WTC11 (cell line): Measurements from ENCODE around the gene ZFP92.

Experiments used
- ARID4B ChIP-seq: sonication (generic); formaldehyde crosslinking; IDR thresholded peaks from 2 replicates; pipeline ENCODE4 v1.8.0; 2023; ENCODE audit warnings: missing genetic modification reagents, mild to moderate bottlenecking, borderline replicate concordance
- CTCF ChIP-seq: fragments of 200-600 bp; IDR thresholded peaks from 2 replicates; pipeline ENCODE4 v1.8.0; 2022; ENCODE audit warnings: antibody characterized with exemption
- E2F5 ChIP-seq: sonication (generic); formaldehyde crosslinking; IDR thresholded peaks from 2 replicates; pipeline ENCODE4 v1.8.1; 2022; ENCODE audit warnings: mild to moderate bottlenecking, moderate library complexity, missing genetic modification reagents
- FOXP1 ChIP-seq: sonication (generic); formaldehyde crosslinking; IDR thresholded peaks from 2 replicates; pipeline ENCODE4 v1.8.0; 2022; ENCODE audit warnings: missing genetic modification reagents, mild to moderate bottlenecking, moderate library complexity, borderline replicate concordance
- SP1 ChIP-seq: sonication (generic); formaldehyde crosslinking; conservative IDR thresholded peaks from 2 replicates; pipeline ENCODE4 v1.8.1; 2022; ENCODE audit warnings: missing genetic modification reagents
- ZNF317 ChIP-seq: sonication (generic); formaldehyde crosslinking; IDR thresholded peaks from 2 replicates; pipeline ENCODE4 v1.8.1; 2023; ENCODE audit warnings: low read depth, mild to moderate bottlenecking, moderate library complexity, missing genetic modification reagents, borderline replicate concordance
- TF ChIP-seq, protein P1 (sequence below): sonication (generic); formaldehyde crosslinking; IDR thresholded peaks from 2 replicates; pipeline ENCODE4 v1.8.1; 2023; ENCODE audit warnings: mild to moderate bottlenecking, missing genetic modification reagents
- TF ChIP-seq, protein P2 (sequence below): sonication (generic); formaldehyde crosslinking; IDR thresholded peaks from 2 replicates; pipeline ENCODE4 v1.8.1; 2023; ENCODE audit warnings: mild to moderate bottlenecking, moderate library complexity, missing genetic modification reagents
- TF ChIP-seq, protein P3 (sequence below): sonication (generic); formaldehyde crosslinking; conservative IDR thresholded peaks from 2 replicates; pipeline ENCODE4 v1.8.1; 2022; ENCODE audit warnings: mild to moderate bottlenecking, missing genetic modification reagents
- TF ChIP-seq, protein P4 (sequence below): sonication (generic); formaldehyde crosslinking; IDR thresholded peaks from 2 replicates; pipeline ENCODE4 v1.8.1; 2023; ENCODE audit warnings: mild to moderate bottlenecking, missing genetic modification reagents, moderate library complexity
- TF ChIP-seq, protein P5 (sequence below): sonication (generic); formaldehyde crosslinking; IDR thresholded peaks from 2 replicates; pipeline ENCODE4 v1.8.1; 2022; ENCODE audit warnings: mild to moderate bottlenecking, missing genetic modification reagents, moderate library complexity, borderline replicate concordance

DNA sequence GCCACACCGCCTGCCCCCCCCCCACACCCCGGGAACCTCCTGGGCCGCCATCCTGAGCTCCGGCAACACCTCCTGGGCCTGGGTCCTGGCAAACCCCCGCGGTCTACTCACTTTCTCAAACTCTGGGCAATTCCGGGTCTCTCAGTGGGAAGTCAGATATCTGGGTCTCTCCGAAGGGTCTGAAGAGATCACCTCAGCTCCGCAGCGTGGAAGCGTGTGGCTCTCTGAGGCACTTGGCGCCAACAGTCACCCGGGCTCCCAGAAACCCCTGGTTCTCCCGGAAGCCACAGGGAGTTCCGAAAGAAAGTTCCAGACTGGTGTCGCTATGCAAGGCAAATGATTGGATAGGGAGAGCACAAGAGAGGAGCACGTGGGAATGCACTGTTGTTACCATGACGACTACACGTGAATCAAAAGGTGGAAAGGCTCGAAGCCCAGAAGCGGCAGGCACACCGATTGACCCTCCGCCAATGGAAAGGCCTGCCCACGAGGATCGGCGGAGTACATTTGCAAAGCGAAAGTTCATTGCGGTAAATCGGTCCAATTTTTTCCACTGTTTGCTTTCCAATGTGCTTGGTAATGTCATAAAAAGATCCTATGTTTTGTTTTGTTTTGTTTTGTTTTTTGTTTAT lies 10.0 kb upstream of the ZFP92 start, which contains the start of gene PNMA6E:
- TF ChIP-seq, protein P1, sequence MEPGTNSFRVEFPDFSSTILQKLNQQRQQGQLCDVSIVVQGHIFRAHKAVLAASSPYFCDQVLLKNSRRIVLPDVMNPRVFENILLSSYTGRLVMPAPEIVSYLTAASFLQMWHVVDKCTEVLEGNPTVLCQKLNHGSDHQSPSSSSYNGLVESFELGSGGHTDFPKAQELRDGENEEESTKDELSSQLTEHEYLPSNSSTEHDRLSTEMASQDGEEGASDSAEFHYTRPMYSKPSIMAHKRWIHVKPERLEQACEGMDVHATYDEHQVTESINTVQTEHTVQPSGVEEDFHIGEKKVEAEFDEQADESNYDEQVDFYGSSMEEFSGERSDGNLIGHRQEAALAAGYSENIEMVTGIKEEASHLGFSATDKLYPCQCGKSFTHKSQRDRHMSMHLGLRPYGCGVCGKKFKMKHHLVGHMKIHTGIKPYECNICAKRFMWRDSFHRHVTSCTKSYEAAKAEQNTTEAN: no peak
- TF ChIP-seq ARID4B (CRISPR knock-in tag): no peak
- TF ChIP-seq CTCF: no peak
- no peak for TF ChIP-seq ZNF317
- TF ChIP-seq, protein P2, sequence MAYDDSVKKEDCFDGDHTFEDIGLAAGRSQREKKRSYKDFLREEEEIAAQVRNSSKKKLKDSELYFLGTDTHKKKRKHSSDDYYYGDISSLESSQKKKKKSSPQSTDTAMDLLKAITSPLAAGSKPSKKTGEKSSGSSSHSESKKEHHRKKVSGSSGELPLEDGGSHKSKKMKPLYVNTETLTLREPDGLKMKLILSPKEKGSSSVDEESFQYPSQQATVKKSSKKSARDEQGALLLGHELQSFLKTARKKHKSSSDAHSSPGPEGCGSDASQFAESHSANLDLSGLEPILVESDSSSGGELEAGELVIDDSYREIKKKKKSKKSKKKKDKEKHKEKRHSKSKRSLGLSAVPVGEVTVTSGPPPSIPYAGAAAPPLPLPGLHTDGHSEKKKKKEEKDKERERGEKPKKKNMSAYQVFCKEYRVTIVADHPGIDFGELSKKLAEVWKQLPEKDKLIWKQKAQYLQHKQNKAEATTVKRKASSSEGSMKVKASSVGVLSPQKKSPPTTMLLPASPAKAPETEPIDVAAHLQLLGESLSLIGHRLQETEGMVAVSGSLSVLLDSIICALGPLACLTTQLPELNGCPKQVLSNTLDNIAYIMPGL (CRISPR knock-in tag): no peak
- TF ChIP-seq E2F5 (CRISPR knock-in tag): no peak
- TF ChIP-seq, protein P3, sequence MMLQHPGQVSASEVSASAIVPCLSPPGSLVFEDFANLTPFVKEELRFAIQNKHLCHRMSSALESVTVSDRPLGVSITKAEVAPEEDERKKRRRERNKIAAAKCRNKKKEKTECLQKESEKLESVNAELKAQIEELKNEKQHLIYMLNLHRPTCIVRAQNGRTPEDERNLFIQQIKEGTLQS (CRISPR knock-in tag): no peak
- TF ChIP-seq SP1 (CRISPR knock-in tag): no peak
- TF ChIP-seq, protein P4, sequence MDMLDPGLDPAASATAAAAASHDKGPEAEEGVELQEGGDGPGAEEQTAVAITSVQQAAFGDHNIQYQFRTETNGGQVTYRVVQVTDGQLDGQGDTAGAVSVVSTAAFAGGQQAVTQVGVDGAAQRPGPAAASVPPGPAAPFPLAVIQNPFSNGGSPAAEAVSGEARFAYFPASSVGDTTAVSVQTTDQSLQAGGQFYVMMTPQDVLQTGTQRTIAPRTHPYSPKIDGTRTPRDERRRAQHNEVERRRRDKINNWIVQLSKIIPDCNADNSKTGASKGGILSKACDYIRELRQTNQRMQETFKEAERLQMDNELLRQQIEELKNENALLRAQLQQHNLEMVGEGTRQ: no peak
- TF ChIP-seq, protein P5, sequence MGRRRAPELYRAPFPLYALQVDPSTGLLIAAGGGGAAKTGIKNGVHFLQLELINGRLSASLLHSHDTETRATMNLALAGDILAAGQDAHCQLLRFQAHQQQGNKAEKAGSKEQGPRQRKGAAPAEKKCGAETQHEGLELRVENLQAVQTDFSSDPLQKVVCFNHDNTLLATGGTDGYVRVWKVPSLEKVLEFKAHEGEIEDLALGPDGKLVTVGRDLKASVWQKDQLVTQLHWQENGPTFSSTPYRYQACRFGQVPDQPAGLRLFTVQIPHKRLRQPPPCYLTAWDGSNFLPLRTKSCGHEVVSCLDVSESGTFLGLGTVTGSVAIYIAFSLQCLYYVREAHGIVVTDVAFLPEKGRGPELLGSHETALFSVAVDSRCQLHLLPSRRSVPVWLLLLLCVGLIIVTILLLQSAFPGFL (CRISPR knock-in tag): no peak
- no peak for TF ChIP-seq FOXP1 (CRISPR knock-in tag)
